ENCODE measurements around the gene DCST2.

DNA sequence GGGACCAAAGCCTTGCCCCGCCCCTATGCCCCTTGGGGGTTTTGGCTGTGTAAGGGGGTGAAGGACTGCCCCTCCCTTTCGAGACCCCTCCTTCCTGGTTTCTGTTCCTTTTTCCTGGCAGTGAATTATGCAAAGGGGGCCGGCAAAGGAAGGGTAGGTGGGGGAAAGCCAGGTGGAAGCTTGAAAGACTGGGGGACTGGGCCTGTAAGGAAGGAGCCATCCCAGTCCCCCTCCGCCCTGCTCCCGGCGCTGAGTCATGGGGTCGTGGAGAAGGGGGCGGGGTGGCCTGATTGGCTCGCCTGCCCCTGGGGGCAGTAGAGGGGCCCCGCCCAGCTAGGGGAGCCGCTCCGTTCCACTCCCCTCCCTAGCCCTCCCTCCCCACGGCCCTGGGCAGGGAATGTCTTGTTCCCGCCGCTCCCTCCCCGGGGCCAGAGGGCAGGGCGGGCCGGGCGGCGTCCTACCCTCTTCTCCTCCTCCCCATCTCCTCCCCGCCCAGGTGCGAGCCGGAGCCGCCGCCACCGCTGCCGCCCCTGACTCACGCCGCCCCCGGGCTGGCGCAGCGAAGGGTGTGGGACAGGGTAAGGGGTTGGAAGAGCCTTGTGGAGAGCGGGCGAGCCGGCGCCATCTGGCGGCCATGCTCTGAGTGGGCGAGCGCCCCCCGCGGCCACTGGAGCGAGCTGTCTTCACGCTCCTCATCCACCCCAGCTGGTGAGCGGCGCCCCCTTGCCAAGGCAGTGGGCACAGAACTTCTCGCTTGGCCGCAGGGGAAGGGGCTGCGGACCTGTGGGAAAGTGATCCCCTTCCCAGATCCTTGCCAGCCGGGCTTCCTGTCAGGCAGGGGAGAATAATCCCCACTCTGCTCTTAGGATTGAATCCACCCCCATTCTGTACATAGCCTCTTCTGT lies 16.3 kb downstream of the DCST2 start:
- TF ChIP-seq CTCF (IDR thresholded peaks at IDR 0.05) (peak; percentile 100), RAD21 (conservative IDR thresholded peaks at IDR 0.05 in 1 of 2, IDR thresholded peaks at IDR 0.05 in 1 of 2) (peak; percentile 85 to 97), JUNB (IDR thresholded peaks at IDR 0.05) (peak; percentile 46; the same call in 1 of the 2 replicates), POLR2A (IDR thresholded peaks at IDR 0.05; ENCODE audit: low read length) (no peak), ZSCAN20 (CRISPR knock-in tag; IDR thresholded peaks at IDR 0.05) (no peak), HDAC2 (IDR thresholded peaks at IDR 0.05) (no peak), HES2 (IDR thresholded peaks at IDR 0.05) (no peak), JUN (IDR thresholded peaks at IDR 0.05) (peak; percentile 51 to 96; a peak in 3 of 5 replicates), MAX (IDR thresholded peaks at IDR 0.05) (peak; percentile 94)
- TF ChIP-seq, protein P1, sequence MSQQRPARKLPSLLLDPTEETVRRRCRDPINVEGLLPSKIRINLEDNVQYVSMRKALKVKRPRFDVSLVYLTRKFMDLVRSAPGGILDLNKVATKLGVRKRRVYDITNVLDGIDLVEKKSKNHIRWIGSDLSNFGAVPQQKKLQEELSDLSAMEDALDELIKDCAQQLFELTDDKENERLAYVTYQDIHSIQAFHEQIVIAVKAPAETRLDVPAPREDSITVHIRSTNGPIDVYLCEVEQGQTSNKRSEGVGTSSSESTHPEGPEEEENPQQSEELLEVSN (IDR thresholded peaks at IDR 0.05; ENCODE audit: borderline replicate concordance, low read depth): no peak

All from A549 (cell line).